HepG2 (cell line): ENCODE measurements around the gene ZFHX3. TPM values are rescaled to one million over a fixed set of nuclear protein-coding genes. Genes with fewer than 3 reads are reported as not detected.
A peak's percentile ranks its signal among the peaks of the same experiment; 100 is the strongest.

ENCODE experiments used
- ATF5 ChIP-seq: sonication (generic); formaldehyde crosslinking; IDR thresholded peaks from 2 replicates; pipeline ENCODE4 v1.4.0; 2020; ENCODE audit warnings: mild to moderate bottlenecking, low read depth, missing genetic modification reagents
- DMTF1 ChIP-seq: sonication (generic); formaldehyde crosslinking; IDR thresholded peaks from 2 replicates; pipeline ENCODE4 v1.4.0; 2020; ENCODE audit warnings: mild to moderate bottlenecking, missing genetic modification reagents
- DNMT3B ChIP-seq: conservative IDR thresholded peaks from 2 replicates; pipeline ENCODE4 v1.6.1; 2016; ENCODE audit warnings: missing biosample characterization, control low read depth
- EZH2 ChIP-seq: conservative IDR thresholded peaks from 2 replicates; pipeline ENCODE4 v1.6.1; 2012; ENCODE audit warnings: mild to moderate bottlenecking, low read depth, low read length, moderate library complexity
- FOXP4 ChIP-seq: sonication (generic); formaldehyde crosslinking; IDR thresholded peaks from 2 replicates; pipeline ENCODE4 v1.4.0; 2020; ENCODE audit warnings: missing genetic modification reagents
- KAT7 ChIP-seq: IDR thresholded peaks from 2 replicates; pipeline ENCODE4 v1.6.1; 2018; ENCODE audit warnings: borderline replicate concordance, missing compliant biosample characterization
- MIER3 ChIP-seq: IDR thresholded peaks from 2 replicates; pipeline ENCODE4 v1.6.1; 2016; ENCODE audit warnings: missing compliant biosample characterization, borderline replicate concordance
- PRMT3 ChIP-seq: sonication (generic); formaldehyde crosslinking; IDR thresholded peaks from 2 replicates; pipeline ENCODE4 v1.8.1; 2022; ENCODE audit warnings: low read depth, mild to moderate bottlenecking, moderate library complexity, missing genetic modification reagents, borderline replicate concordance
- RBAK ChIP-seq: sonication (generic); formaldehyde crosslinking; IDR thresholded peaks from 2 replicates; pipeline ENCODE4 v1.5.1; 2020; ENCODE audit warnings: mild to moderate bottlenecking, missing genetic modification reagents
- SIN3B ChIP-seq: fragments of 150-350 bp; IDR thresholded peaks from 2 replicates; pipeline ENCODE4 v1.6.1; 2014; ENCODE audit warnings: low read length
- SMAD3 ChIP-seq: sonication (generic); formaldehyde crosslinking; IDR thresholded peaks from 2 replicates; pipeline ENCODE4 v1.4.0; 2020; ENCODE audit warnings: missing genetic modification reagents
- SMC3 ChIP-seq: IDR thresholded peaks from 2 replicates; pipeline ENCODE4 v1.6.1; 2011; ENCODE audit warnings: low read length, improper control_type of control experiment
- U2AF2 ChIP-seq: fragments of 200-400 bp; formaldehyde crosslinking; IDR thresholded peaks from 2 replicates; pipeline ENCODE4 v1.6.1; 2017; ENCODE audit warnings: low read depth, mild to moderate bottlenecking, low read length
- ZNF12 ChIP-seq: sonication (generic); formaldehyde crosslinking; IDR thresholded peaks from 2 replicates; pipeline ENCODE4 v1.5.0; 2020; ENCODE audit warnings: missing genetic modification reagents
- ZNF256 ChIP-seq: sonication (generic); formaldehyde crosslinking; conservative IDR thresholded peaks from 2 replicates; pipeline ENCODE4 v1.4.0; 2020; ENCODE audit warnings: missing genetic modification reagents
- ZNF275 ChIP-seq: sonication (generic); formaldehyde crosslinking; IDR thresholded peaks from 2 replicates; pipeline ENCODE4 v1.8.0; 2022; ENCODE audit warnings: missing genetic modification reagents, mild to moderate bottlenecking, inconsistent platforms, borderline replicate concordance
- ZNF280D ChIP-seq: sonication (generic); formaldehyde crosslinking; IDR thresholded peaks from 2 replicates; pipeline ENCODE4 v1.5.1; 2020; ENCODE audit warnings: mild to moderate bottlenecking, missing genetic modification reagents
- ZNF598 ChIP-seq: sonication (generic); formaldehyde crosslinking; IDR thresholded peaks from 2 replicates; pipeline ENCODE4 v1.5.1; 2020; ENCODE audit warnings: mild to moderate bottlenecking, missing genetic modification reagents, borderline replicate concordance
- ZNF615 ChIP-seq: sonication (generic); formaldehyde crosslinking; IDR thresholded peaks from 2 replicates; pipeline ENCODE4 v1.5.0; 2020; ENCODE audit warnings: mild to moderate bottlenecking, missing genetic modification reagents, borderline replicate concordance
- ZNF776 ChIP-seq: sonication (generic); formaldehyde crosslinking; IDR thresholded peaks from 2 replicates; pipeline ENCODE4 v1.4.0; 2020; ENCODE audit warnings: mild to moderate bottlenecking, missing genetic modification reagents
- ZNF782 ChIP-seq: sonication (generic); formaldehyde crosslinking; IDR thresholded peaks from 2 replicates; pipeline ENCODE4 v1.4.0; 2020; ENCODE audit warnings: missing genetic modification reagents, mild to moderate bottlenecking, borderline replicate concordance
- ZSCAN31 ChIP-seq: sonication (generic); formaldehyde crosslinking; IDR thresholded peaks from 2 replicates; pipeline ENCODE4 v1.5.0; 2020; ENCODE audit warnings: low read depth, mild to moderate bottlenecking, missing genetic modification reagents
- polyA plus RNA-seq, 8 experiments: library from polyadenylated mRNA; depleted of rRNA in 3 of 8; stranded (reverse) in 7 of 8; unstranded in 1 of 8; fragments of >200 nt; fragmentation: Illumina TruSeq in 4 of 8; extraction: Trizol in 4 of 8; gene quantifications; 2 replicates each; pipeline versions ENCODE4 v1.2.1 to v1.2.3, GENCODE V29; 2011 to 2016; ENCODE audit warnings: low read depth in 4 of 8, missing spikeins in 1 of 8, mixed read lengths in 1 of 8; ENCODE audit not compliant: insufficient read depth in 1 of 8
- total RNA-seq, 5 experiments: library from RNA; depleted of rRNA; stranded (reverse); fragments of >200 nt; fragmentation: Illumina TruSeq; extraction: Trizol; gene quantifications; 2 replicates each; pipeline ENCODE4 v1.2.3, GENCODE V29; 2016; ENCODE audit warnings: low read depth in 1 of 5

ZFHX3 gene
- total and polyA plus RNA-seq, 2 of the 13 experiments (the other 11 are each of a cell fraction or from before 2014, with no cell fraction given), result 5.0 to 6.0 TPM

- no peak for TF ChIP-seq EZH2
- TF ChIP-seq ZNF275 (CRISPR knock-in tag), result no peak
- no peak for TF ChIP-seq ZNF782 (CRISPR knock-in tag)
- TF ChIP-seq ZNF12, result no peak
- TF ChIP-seq DMTF1 (CRISPR knock-in tag), result no peak
- no peak for TF ChIP-seq ZNF776
- TF ChIP-seq ZNF256 (CRISPR knock-in tag), result no peak
- TF ChIP-seq MIER3 (CRISPR knock-in tag), result no peak
- no peak for TF ChIP-seq ZNF598 (CRISPR knock-in tag)
- TF ChIP-seq ZNF615 (CRISPR knock-in tag), result no peak
- TF ChIP-seq U2AF2, result no peak
- no peak for TF ChIP-seq ZSCAN31
- no peak for TF ChIP-seq SIN3B
- TF ChIP-seq SMAD3 (CRISPR knock-in tag), result 0 out of 2 replicates have a peak, but pooled peaks have one; percentile 19
- no peak for TF ChIP-seq ZNF280D
- TF ChIP-seq PRMT3 (CRISPR knock-in tag), result no peak
- no peak for TF ChIP-seq ATF5 (CRISPR knock-in tag)
- TF ChIP-seq RBAK (CRISPR knock-in tag), result no peak
- TF ChIP-seq FOXP4 (CRISPR knock-in tag), result no peak
- no peak for TF ChIP-seq SMC3
- no peak for TF ChIP-seq DNMT3B (CRISPR knock-in tag)
- TF ChIP-seq KAT7, result no peak
Measured at GRCh38 chr16:73092236-73092781, 44.4 kb upstream of the ZFHX3 start (continued).
